Heart left ventricle (tissue), 16 donors: Measurements from ENCODE around the gene KLHL15. TPM values are rescaled to one million over a fixed set of nuclear protein-coding genes. Genes with fewer than 3 reads are reported as not detected.

Experiments used
- ATAC-seq, 4 donors: fragments of 200-7000 bp; cut with Tn5 transposase; one replicate each; pipeline ENCODE4 v1.9.1; 2020 to 2022; ENCODE audit warnings: moderate library complexity in 4 of 4, mild to moderate bottlenecking in 3 of 4, moderate number of reproducible peaks in 1 of 4
- DNase-seq, 5 donors: peaks; one replicate each; pipeline ENCODE4 v3.0.0-alpha.2; 2020
- H3K27ac ChIP-seq, 12 donors: fragments of 200-600 bp; sonication (generic) in 4 of 12; one replicate each; pipeline versions ENCODE4 v1.5.0 to v1.8.0; 2016 to 2022; ENCODE audit warnings: mild to moderate bottlenecking in 2 of 12
- H3K27me3 ChIP-seq, 9 donors: fragments of 200-600 bp; sonication (generic) in 2 of 9; one replicate each; pipeline versions ENCODE4 v1.5.1 to v1.8.0; 2016 to 2022; ENCODE audit warnings: mild to moderate bottlenecking in 3 of 9
- H3K36me3 ChIP-seq, 9 donors: fragments of 200-600 bp; sonication (generic) in 2 of 9; one replicate each; pipeline versions ENCODE4 v1.5.0 to v1.8.0; 2018 to 2022; ENCODE audit warnings: mild to moderate bottlenecking in 2 of 9
- H3K4me1 ChIP-seq, 12 donors: fragments of 200-600 bp; sonication (generic) in 4 of 12; one replicate each; pipeline versions ENCODE4 v1.5.0 to v1.8.0; 2016 to 2022; ENCODE audit warnings: mild to moderate bottlenecking in 3 of 12
- H3K4me3 ChIP-seq, 12 donors: fragments of 200-600 bp; sonication (generic) in 4 of 12; one replicate each; pipeline versions ENCODE4 v1.5.0 to v1.8.0; 2017 to 2022; ENCODE audit warnings: mild to moderate bottlenecking in 9 of 12, moderate library complexity in 4 of 12
- H3K9me3 ChIP-seq, 12 donors: fragments of 200-600 bp; sonication (generic) in 4 of 12; one replicate each; pipeline versions ENCODE4 v1.5.0 to v1.8.0; 2016 to 2022; ENCODE audit warnings: mild to moderate bottlenecking in 1 of 12
- POLR2A ChIP-seq, 2 donors: fragments of 450-650 bp; IDR thresholded peaks; one replicate each; pipeline ENCODE4 v1.6.1; 2017; ENCODE audit warnings: antibody characterized with exemption in 2 of 2, mild to moderate bottlenecking in 2 of 2, moderate library complexity in 2 of 2
- WGBS, 4 donors: extraction: QIAGEN DNeasy Blood & Tissue Kit in 2 of 4; methylation state at CpG; one replicate each; pipeline versions ENCODE4 v1.1.5 to v1.1.7; 2013 to 2018; 5-methylcytosine and 5-hydroxymethylcytosine counted together
- intact Hi-C, 10 donors: fragments of 100-400 bp; cut with DNase I; formaldehyde crosslinking; loops; one replicate each; pipeline versions ENCODE4 v1.11.1 to v1.14.2; 2022
- polyA plus RNA-seq, 2 donors: library from polyadenylated mRNA; stranded (reverse); fragments of 200-250 nt; gene quantifications; one replicate each; pipeline ENCODE4 v1.2.3, GENCODE V29; 2013
- total RNA-seq, 9 donors: library from RNA; depleted of rRNA in 2 of 9; stranded (reverse); fragments of >200 nt in 2 of 9; fragmentation: NEBNext Ultra II Directional in 3 of 9; extraction: Animal tissue kit (Norgen Biotek cat#: 25700) in 3 of 9; gene quantifications; one replicate each; pipeline versions ENCODE4 v1.1.0 to v1.2.4, GENCODE V29; 2016 to 2023
- TF ChIP-seq, protein P1 (sequence below), 12 donors: fragments of 200-600 bp; sonication (generic) in 4 of 12; IDR thresholded peaks; one replicate each; pipeline versions ENCODE4 v1.5.0 to v1.8.0; 2018 to 2022; ENCODE audit warnings: antibody characterized with exemption in 12 of 12, mild to moderate bottlenecking in 5 of 12
- donor health status: ischemic (EF 13 %, LVEDD 7.1; RV severe dilation, severe dysfunction).
- donor health status: healthy with polysubstance abuse.
- donor health status: DM: no; HTN: yes; CAD: no.
- donor health status: DM: no; HTN: no; CAD: no.
- donor health status: ischemic (EF 25% LVEDD 6.9; RV normal size, moderate dysfunction).
- donor health status: ischemic (EF 25% LVEDD 5.7; RV mildly dilated, moderate dysfunction).
- donor health status: healthy.
- donor health status: DM: yes; HTN: yes; CAD: no.
- donor health status: ischemic (EF 35%, LVEDD 5.7; RV mildly dilated, moderate dysfunction).
- donor health status: nonischemic (EF 11% LVEDD 7.7; RV severe dilation, severe dysfunction).
- donor health status: DM: yes; HTN: yes; CAD: no.
- donor health status: PGD.
- donor health status: ischemic (EF 29% LVEDD 5.4; RV normal size, mild dysfunction).
- donor health status: nonischemic (EF 23%, LVEDD 6.1; RV moderate dilation, normal function).

Gene KLHL15
- total and polyA plus RNA-seq, 11 donors = 1.4 to 8.4 (median 6.2) TPM

DNA sequence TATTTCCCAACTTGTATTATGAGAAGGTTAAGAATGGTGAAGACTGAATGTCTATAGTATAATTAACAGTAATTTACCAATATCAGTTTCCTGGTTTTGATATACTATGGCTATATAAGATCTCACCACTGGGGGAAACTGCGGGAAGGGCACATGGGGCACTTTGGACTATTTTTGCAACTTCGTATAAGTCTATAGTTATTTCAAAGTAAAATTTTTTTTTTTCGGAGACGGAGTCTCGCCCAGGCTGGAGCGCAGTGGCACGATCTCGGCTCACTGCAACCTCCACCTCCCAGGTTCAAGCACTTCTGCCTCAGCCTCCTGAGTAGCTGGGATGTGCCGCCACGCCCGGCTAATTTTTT is 73.1 kb downstream of the KLHL15 start:
- H3K9me3 ChIP-seq = no peaks in the 10 kb centered on the region
- peak overlapping the region in 1 of 12 donors; percentile 40 for H3K27ac ChIP-seq
- peaks cover 0 to 8% (median 0%) of the 10 kb centered on the region in 12 donors for H3K4me1 ChIP-seq
- no peak overlapping the region for H3K4me3 ChIP-seq
- TF ChIP-seq, protein P1, sequence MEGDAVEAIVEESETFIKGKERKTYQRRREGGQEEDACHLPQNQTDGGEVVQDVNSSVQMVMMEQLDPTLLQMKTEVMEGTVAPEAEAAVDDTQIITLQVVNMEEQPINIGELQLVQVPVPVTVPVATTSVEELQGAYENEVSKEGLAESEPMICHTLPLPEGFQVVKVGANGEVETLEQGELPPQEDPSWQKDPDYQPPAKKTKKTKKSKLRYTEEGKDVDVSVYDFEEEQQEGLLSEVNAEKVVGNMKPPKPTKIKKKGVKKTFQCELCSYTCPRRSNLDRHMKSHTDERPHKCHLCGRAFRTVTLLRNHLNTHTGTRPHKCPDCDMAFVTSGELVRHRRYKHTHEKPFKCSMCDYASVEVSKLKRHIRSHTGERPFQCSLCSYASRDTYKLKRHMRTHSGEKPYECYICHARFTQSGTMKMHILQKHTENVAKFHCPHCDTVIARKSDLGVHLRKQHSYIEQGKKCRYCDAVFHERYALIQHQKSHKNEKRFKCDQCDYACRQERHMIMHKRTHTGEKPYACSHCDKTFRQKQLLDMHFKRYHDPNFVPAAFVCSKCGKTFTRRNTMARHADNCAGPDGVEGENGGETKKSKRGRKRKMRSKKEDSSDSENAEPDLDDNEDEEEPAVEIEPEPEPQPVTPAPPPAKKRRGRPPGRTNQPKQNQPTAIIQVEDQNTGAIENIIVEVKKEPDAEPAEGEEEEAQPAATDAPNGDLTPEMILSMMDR (IDR thresholded peaks at IDR 0.05) = no peak
- TF ChIP-seq POLR2A (IDR thresholded peaks at IDR 0.05) = no peak
- intact Hi-C loops = no loop called here
- peaks cover 0 to 13% (median 0%) of the 10 kb centered on the region in 9 donors for H3K27me3 ChIP-seq
- ATAC-seq (no peak), DNase-seq (no peak)
- 85 to 94% (median 92%) methylated on average over 11 of the region's 11 CpGs for WGBS, 4 donors
- no peaks in the 10 kb centered on the region for H3K36me3 ChIP-seq

DNA sequence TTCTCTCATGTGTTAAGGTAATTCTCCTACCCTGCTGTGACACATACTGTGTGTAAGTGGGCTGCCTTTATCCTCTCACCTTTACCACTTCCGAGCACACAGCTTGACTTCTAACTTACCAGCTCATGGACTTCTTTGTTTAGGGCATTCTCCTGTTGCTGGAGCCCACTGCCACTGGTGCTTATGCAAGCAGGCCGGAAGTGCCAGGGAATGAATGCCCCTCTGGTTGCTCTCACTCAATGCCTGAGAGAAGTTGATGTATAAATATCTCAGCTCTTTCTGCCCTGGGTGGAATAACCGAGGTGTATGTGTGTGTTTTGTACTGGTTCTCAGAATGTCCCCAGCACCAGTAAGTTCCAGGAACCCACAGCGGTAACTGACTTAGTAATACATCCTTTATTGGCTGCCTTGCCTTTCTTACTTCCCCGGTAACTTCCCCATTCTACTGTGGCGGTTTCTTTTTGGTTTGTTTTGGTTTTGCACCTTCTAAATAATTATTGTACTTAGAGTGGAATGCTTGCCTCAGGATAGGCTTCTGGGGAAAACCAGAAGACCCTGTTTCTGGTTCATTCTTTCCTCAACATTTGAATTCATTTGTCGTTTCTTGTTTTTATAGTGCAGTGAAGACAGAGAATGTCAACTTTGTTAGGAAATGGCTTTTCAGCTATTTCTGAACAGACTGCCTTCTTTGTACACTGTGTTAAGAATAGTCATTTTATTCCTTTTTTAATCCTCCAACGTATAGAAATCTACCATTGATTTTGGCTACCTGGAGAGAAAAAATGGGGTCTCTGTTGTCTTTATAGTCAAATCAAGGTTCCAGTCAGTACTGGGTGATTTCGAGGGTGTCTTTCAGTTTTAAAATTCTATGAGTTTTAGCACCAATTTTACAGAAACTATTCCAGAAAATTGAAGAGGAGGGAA is 73.7 kb downstream of the KLHL15 start:
- TF ChIP-seq, protein P1 (IDR thresholded peaks at IDR 0.05) = no peak
- TF ChIP-seq POLR2A (IDR thresholded peaks at IDR 0.05) = no peak
- 44 to 56% (median 47%) methylated on average over 9 of the region's 9 CpGs for WGBS, 4 donors
- DNase-seq = no peak
- no peaks in the 10 kb centered on the region for H3K36me3 ChIP-seq
- peaks cover 0 to 19% (median 0%) of the 10 kb centered on the region in 9 donors for H3K27me3 ChIP-seq
- H3K4me1 ChIP-seq = peaks cover 0 to 8% (median 0%) of the 10 kb centered on the region in 12 donors
- no peaks in the 10 kb centered on the region for H3K9me3 ChIP-seq
- H3K4me3 ChIP-seq = peak overlapping the region in 1 of 12 donors; percentile 6
- H3K27ac ChIP-seq = peak overlapping the region in 1 of 12 donors; percentile 40
- intact Hi-C loops = no loop called here
- ATAC-seq = no peak

DNA sequence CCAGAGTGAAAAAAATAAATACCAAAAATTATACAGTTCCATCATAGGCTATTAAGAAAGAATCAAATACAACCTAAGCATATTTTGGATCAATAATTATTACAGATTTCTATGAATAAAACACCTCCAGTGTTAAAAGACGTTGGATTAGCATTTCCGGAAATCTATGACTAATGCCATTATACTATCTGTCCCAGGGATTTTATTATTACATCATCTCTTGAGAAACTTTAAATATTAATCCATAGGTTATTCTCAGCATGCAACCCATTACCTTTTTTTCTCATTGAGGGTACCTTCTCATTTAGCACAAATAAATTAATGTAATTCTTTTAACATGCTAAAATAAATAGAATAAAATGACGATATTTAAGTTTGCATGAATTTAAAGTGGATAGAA is 74.6 kb downstream of the KLHL15 start:
- ATAC-seq (no peak), DNase-seq (no peak)
- TF ChIP-seq, protein P1 (IDR thresholded peaks at IDR 0.05) = no peak
- TF ChIP-seq POLR2A (IDR thresholded peaks at IDR 0.05) = no peak
- peak overlapping the region in 1 of 12 donors; percentile 40 for H3K27ac ChIP-seq
- peaks cover 0 to 8% (median 0%) of the 10 kb centered on the region in 12 donors for H3K4me1 ChIP-seq
- H3K36me3 ChIP-seq = no peaks in the 10 kb centered on the region
- WGBS, 4 donors = 64 to 75% (median 68%) methylated on average over 3 of the region's 3 CpGs
- H3K4me3 ChIP-seq = peak overlapping the region in 1 of 12 donors; percentile 6
- H3K27me3 ChIP-seq = peaks cover 0 to 25% (median 0%) of the 10 kb centered on the region in 9 donors
- no peaks in the 10 kb centered on the region for H3K9me3 ChIP-seq
- intact Hi-C loops = no loop called here

DNA sequence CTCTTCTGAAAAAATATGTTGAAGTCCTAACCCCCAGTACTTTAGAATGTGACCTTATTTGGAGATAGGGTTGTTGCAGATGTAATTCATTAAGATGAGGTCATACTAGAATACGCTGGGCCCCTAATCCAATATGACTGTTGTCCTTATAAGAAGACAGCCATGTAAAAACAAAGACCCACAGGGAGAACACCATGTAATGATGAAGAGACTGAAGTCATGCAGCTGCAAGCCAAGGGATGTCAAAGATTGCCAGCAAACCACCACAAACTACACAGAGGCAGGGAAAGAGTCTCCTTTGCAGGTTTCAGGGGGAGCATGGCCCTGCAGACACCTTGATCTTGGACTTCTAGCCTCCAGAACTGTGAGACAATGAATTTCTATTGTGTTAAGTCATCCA is 81.8 kb downstream of the KLHL15 start:
- 68 to 95% (median 89%) methylated on average over 1 of the region's 1 CpG for WGBS, 4 donors
- H3K9me3 ChIP-seq = no peaks in the 10 kb centered on the region
- ATAC-seq = no peak

More for the DNA sequence above, 81.8 kb downstream of the KLHL15 start:
- DNase-seq = no peak
- H3K4me1 ChIP-seq = no peaks in the 10 kb centered on the region
- TF ChIP-seq, protein P1 (IDR thresholded peaks at IDR 0.05) = no peak
- no peak for TF ChIP-seq POLR2A (IDR thresholded peaks at IDR 0.05)
- no peak overlapping the region for H3K4me3 ChIP-seq
- intact Hi-C loops = no loop called here
- H3K36me3 ChIP-seq = no peaks in the 10 kb centered on the region
- H3K27me3 ChIP-seq = peaks cover 0 to 43% (median 0%) of the 10 kb centered on the region in 9 donors
- H3K27ac ChIP-seq = no peak overlapping the region
